ENCODE results near the gene KLF2. TPM values are rescaled to one million over a fixed set of nuclear protein-coding genes. Genes with fewer than 3 reads are reported as not detected.

The KLF2 gene
- total and polyA plus RNA-seq, 2 donors (not counting 1 experiment from before 2014, with no cell fraction given), result 242 to 3,965 TPM

DNA sequence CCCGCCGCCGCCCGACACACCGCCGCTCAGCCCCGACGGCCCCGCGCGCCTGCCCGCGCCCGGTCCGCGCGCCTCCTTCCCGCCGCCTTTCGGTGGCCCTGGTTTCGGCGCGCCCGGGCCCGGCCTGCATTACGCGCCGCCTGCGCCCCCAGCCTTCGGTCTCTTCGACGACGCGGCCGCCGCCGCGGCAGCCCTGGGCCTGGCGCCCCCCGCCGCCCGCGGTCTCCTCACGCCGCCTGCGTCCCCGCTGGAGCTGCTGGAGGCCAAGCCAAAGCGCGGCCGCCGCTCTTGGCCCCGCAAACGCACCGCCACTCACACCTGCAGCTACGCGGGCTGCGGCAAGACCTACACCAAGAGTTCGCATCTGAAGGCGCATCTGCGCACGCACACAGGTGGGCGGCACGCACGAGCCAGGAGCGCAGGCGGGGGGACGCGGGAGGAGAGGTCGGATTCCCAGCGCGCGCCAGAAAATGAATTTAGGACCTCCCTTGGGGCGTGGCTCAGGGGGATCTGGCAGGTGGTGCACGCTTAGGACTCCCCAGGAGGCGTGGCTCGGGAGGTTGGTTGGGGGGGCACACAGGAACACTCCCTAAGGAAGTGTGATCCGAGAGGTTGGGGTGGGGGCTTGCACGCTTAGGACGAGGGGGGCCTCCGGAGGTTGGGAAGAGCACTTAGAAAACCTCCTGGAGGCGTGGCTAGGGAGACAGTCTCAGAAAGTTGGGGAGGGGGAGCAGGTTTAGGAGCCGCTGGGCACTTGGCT, 1.2 kb downstream of the KLF2 start:
- peaks cover 51% of the 10 kb centered on the region for H4K20me1 ChIP-seq (ENCODE audit: control insufficient read depth, insufficient read depth, low read length, poor library complexity, severe bottlenecking)
- intact Hi-C loops (cut with micrococcal nuclease), result loop anchor here (2.0 to 5.0 kb wide), 2 partner anchors 184 to 261 kb away; partner anchors contain the start of gene HSH2D
- peaks cover 0 to 10% (median 0%) of the 10 kb centered on the region in 3 donors for H3K9me3 ChIP-seq (ENCODE audit: control extremely low read depth in 1 of 3, control insufficient read depth in 2 of 3, insufficient read depth in 1 of 3, low read length in 2 of 3)
- peak overlapping the region; percentile 96 for H3K4me2 ChIP-seq (replicated peaks; ENCODE audit: low read depth, low read length, poor library complexity, severe bottlenecking)
- 6% methylated on average over 79 of the region's 82 CpGs for WGBS (ENCODE audit: insufficient coverage)
- peak overlapping the region; percentile 100 for H3K9ac ChIP-seq (ENCODE audit: low read length)
- Mint-ChIP-seq H3K4me1 (peaks cover 65% of the 10 kb centered on the region), H3K9me3 (ENCODE audit: insufficient read depth) (no peaks in the 10 kb centered on the region), H3K27ac (peak overlapping the region; percentile 98), H3K4me3 (peak overlapping the region; percentile 99), H3K27me3 (no peaks in the 10 kb centered on the region)
- ATAC-seq (ENCODE audit: low read depth) (no peak), DNase-seq (peak; percentile 69)
- H3K4me1 ChIP-seq (ENCODE audit: control insufficient read depth in 2 of 2, insufficient read depth in 2 of 2, low read length in 2 of 2), result peaks cover 46 to 62% of the 10 kb centered on the region in 2 donors
- H3K27me3 ChIP-seq (replicated peaks in 1 of 4; ENCODE audit: control extremely low read depth in 1 of 4, control insufficient read depth in 3 of 4, insufficient read depth in 4 of 4, low read length in 3 of 4), result no peaks in the 10 kb centered on the region
- CTCF ChIA-PET, result interaction anchor here (0.7 to 2.2 kb wide), 7 partner anchors 46 to 79 kb away, joined by 3 to 22 read pairs (median 11); no protein-coding TSS in a partner anchor
- H3K79me2 ChIP-seq (ENCODE audit: control insufficient read depth, insufficient read depth, low read length), result peaks cover 53% of the 10 kb centered on the region
- peak overlapping the region; percentile 87 to 98 for H3K27ac ChIP-seq (ENCODE audit: low read length in 2 of 2)
- TF ChIP-seq, protein P1, sequence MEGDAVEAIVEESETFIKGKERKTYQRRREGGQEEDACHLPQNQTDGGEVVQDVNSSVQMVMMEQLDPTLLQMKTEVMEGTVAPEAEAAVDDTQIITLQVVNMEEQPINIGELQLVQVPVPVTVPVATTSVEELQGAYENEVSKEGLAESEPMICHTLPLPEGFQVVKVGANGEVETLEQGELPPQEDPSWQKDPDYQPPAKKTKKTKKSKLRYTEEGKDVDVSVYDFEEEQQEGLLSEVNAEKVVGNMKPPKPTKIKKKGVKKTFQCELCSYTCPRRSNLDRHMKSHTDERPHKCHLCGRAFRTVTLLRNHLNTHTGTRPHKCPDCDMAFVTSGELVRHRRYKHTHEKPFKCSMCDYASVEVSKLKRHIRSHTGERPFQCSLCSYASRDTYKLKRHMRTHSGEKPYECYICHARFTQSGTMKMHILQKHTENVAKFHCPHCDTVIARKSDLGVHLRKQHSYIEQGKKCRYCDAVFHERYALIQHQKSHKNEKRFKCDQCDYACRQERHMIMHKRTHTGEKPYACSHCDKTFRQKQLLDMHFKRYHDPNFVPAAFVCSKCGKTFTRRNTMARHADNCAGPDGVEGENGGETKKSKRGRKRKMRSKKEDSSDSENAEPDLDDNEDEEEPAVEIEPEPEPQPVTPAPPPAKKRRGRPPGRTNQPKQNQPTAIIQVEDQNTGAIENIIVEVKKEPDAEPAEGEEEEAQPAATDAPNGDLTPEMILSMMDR (IDR thresholded peaks at IDR 0.05), result no peak
- H2AFZ ChIP-seq (ENCODE audit: insufficient read depth, low read depth, low read length, poor library complexity, severe bottlenecking), result no peak overlapping the region
- H3K36me3 ChIP-seq (replicated peaks in 1 of 2; ENCODE audit: control extremely low read depth in 1 of 2, control insufficient read depth in 1 of 2, extremely low read depth in 1 of 2, insufficient read depth in 2 of 2, low read length in 1 of 2), result peaks cover 0 to 36% of the 10 kb centered on the region in 2 experiments
- POLR2A ChIA-PET, result interaction anchor here (0.6 to 9.3 kb wide), 7 partner anchors 23 to 92 kb away, joined by 3 to 337 read pairs (median 58); no protein-coding TSS in a partner anchor
- peak overlapping the region; percentile 86 to 100 (median 98) for H3K4me3 ChIP-seq (ENCODE audit: control extremely low read depth in 1 of 5, extremely low read depth in 1 of 5, insufficient read depth in 1 of 5, low read depth in 2 of 5, low read length in 4 of 5)

Data from B cell (primary cell).